HG03095 (cell line): Measurements from ENCODE around the gene RAPGEF6.
"Not testable (repeated sequence)": the region's sequence is repeated elsewhere in the genome, so short reads cannot be mapped to it uniquely, and the experiment has no call there.

Experiments
- ATAC-seq: cut with Tn5 transposase; IDR thresholded peaks from one replicate; pipeline ENCODE4 v1.9.1; 2021; ENCODE audit warnings: moderate library complexity; ENCODE audit not compliant: unreplicated experiment

Gene RAPGEF6

DNA sequence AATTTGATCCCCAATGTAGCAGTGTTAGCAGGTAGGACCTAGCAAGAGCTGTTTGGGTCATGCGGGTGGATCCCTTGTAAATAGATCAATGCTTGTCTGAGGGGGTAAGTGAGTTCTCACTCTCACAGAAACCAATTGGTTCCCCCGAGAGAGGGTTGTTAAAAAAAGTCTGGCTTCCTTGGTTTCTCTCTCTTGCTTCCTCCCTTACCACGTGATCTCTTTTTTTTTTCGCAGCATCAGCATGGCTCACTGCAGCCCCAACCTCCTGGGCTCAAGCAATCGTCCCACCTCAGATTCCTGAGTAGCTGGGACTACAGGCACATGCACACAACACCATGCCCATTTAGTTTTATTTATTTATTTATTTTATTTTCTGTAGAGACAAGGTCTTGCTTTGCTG is 26.4 kb downstream of the RAPGEF6 start:
- ATAC-seq = no peak

DNA sequence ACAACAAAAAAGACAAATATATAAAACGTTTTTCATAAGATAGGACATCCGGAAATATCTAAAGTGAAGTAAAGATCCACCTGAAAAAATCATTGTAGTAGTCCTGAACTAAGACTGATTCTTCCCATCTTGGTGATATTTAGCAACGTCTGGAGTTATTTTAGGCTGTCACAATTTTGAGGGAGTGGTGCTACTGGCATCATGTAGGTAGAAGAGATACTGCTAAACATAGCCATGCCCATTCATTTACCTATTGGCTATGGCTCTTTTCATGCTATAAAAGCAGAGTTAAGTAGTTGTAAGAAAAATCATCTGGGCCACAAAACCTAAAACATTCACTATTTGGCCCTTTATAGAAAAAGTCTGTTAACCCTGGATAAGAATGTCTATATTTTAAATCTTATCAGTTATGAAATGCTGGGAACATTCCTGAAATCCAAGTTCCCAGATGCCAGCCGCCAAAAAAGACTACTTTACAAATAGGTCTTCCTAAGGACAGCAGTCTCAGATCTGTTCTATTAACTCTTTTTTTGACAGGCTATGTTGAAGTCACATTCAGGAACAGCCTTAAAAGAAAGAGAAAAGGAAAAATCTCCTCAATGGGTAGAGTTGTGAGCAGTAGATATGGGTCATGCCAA is 27.0 kb downstream of the RAPGEF6 start:
- no peak for ATAC-seq

DNA sequence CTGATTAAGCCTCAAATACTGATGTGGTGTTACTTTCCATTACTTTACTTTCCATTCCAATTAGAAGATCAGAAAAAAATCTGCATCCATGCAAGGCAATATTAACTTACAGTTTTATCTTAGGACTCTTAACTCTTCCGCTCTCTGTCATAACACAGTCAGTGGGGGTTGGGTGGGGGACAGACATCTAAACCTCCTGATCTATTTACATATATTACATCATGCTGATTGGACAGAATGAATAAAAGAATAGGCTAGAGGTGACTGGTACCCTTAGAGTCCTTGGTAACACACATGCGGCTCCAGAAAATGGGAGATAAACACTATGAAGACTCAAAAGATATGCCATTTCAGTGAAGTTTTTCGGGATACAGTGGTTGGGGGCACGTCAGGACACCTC is 27.6 kb downstream of the RAPGEF6 start:
- ATAC-seq = no peak

DNA sequence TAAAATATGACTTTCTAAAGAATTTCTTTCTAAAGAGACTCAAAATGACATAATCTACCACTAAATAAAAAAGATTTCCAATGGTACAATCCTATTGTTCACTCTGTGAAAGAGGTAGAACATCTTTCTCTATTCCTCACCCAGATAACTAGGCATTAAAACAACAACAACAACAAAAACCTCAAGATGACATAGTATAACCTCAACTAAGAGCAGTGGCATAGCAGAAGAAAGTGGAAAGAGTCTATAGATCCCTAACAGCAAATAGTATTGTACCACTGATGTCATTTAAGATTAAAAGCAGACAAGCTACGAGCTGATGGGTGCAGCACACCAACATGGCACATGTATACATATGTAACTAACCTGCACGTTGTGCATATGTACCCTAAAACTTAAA is 29.9 kb downstream of the RAPGEF6 start:
- ATAC-seq = no peak

DNA sequence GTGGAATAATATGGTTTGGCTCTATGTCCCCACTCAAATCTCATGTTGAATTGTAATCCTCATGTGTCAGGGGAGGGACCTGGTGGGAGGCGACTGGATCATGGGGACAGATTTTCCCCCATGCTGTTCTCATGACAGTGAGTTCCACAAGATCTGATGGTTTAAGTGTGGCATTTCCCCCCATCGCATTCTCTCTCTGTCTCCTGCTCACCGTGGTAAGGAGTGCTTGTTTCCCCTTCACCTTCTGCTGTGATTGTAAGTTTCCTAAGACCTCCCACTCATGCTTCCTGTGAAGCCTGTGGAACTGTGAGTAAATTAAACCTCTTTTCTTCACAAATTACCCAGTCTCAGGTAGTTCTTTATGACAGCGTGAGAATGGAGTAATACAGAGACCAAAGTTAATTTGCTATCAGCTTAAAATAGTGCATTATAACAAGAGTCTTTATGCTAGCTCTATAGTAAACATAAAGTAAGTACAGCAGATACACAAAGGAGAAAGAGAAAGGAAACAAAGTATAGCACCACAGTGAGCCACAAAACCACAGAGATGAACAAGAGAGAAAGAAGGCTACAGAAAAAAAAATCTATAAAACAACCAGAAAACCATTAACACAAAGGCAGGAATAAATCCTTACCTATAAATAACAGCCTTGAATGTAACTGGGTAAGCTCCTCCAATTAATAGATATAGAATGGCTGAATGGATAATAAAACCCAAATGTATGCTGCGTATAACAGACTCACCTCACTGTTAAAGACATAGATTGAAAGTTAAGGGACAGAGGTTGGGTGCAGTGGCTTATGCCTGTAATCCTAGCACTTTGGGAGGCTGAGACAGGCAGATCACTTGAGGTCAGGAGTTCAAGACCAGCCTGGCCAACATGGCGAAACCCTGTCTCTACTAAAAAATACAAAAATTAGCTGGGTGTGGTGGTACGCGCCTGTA is 39.7 kb downstream of the RAPGEF6 start:
- no peak for ATAC-seq

GRCh38 chr5:131593921-131594320 is 41.1 kb downstream of the RAPGEF6 start:
- no peak for ATAC-seq

DNA sequence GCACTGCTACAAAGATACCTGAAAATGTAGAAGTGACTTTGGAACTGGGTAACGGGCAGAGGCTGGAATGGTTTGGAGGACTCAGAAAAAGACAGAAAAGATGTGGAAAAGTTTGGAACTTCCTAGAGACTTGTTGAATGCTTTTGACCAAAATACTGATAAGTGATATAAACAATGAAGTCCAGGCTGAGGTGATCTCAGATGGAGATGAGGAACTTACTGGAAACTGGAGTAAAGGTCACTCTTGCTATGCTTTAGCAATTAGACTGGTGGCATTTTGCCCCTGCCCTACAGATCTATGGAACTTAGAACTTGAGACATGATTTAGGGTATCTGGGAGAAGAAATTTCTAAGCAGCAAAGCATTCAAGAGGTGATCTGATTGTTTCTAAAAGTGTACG is 41.6 kb downstream of the RAPGEF6 start:
- ATAC-seq = not testable (repeated sequence)

- no peak for ATAC-seq
These were observed 45.3 kb downstream of the RAPGEF6 start for GRCh38 chr5:131589510-131590348.

GRCh38 chr5:131587541-131587940 is 47.5 kb downstream of the RAPGEF6 start:
- ATAC-seq = no peak

DNA sequence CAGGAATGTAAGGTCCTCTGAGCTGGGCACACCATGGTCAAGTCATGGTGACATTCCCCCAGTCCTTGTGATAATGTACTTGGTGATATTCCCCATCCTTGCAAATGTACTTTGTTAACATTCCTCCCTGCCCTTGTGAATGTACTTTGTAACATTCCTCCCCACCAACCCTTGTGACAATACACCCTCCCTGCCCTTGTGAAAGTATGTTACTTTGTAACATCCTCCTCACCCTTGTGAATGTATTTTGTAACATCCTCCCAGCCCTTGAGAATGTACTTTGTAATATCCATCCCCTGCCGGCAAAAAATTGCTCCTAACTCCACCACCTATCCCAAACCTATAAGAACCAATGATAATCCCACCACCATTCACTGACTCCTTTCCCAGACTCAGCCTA is 53.3 kb downstream of the RAPGEF6 start:
- ATAC-seq = no peak

- no peak for ATAC-seq
These were observed 54.9 kb downstream of the RAPGEF6 start for GRCh38 chr5:131579917-131580671.

DNA sequence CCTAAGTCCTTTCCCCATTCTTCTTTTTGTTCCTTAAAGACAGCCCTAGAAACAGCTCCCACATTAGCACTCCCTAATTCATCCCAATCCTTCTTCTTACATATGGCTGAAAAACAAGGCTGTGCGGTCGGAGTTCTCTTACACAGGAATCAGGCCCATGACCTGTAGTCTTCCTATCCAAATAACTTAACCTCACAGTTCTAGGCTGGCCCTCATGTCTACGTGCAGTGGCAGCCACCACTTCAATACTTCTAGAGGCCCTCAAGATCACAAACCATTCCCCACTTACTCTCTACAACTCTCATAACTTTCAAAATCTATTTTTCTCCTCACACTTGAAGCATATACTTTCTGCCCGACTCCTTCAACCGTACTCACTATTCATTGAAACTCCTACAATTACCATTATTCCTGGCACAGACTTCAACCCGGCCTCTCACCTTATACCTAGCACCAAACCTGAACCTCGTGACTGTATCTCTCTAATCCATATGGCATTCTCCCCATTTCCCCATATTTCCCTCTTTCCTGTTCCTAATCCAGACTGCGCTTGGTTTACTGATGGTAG is 59.3 kb downstream of the RAPGEF6 start:
- ATAC-seq = no peak

- no peak for ATAC-seq
These were observed 63.3 kb downstream of the RAPGEF6 start for GRCh38 chr5:131571669-131572168.

DNA sequence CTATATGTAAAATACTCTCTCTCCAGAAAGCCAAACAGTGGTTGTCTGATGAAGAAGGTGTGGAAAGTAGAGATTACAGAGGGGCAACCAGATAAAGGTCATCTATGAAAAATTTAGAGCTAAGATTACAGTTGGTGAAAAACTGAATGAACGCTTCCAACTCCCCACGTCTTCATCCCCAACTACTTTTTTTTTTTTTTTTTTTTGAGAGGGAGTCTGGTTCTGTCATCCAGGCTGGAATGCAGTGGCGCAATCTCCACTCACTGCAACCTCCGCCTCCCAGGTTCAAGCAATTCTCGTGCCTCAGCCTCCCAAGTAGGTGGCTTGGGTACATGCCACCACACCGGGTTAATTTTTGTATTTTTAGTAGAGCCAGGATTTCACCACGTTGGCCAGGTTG is 64.3 kb downstream of the RAPGEF6 start:
- no peak for ATAC-seq

GRCh38 chr5:131564229-131564652 is 70.8 kb downstream of the RAPGEF6 start:
- ATAC-seq = no peak

GRCh38 chr5:131563434-131564228 is 71.4 kb downstream of the RAPGEF6 start:
- ATAC-seq = no peak

- no peak for ATAC-seq
These were observed 84.4 kb downstream of the RAPGEF6 start for GRCh38 chr5:131550606-131551005.

- ATAC-seq = no peak
These were observed 86.9 kb downstream of the RAPGEF6 start for GRCh38 chr5:131548176-131548575.

DNA sequence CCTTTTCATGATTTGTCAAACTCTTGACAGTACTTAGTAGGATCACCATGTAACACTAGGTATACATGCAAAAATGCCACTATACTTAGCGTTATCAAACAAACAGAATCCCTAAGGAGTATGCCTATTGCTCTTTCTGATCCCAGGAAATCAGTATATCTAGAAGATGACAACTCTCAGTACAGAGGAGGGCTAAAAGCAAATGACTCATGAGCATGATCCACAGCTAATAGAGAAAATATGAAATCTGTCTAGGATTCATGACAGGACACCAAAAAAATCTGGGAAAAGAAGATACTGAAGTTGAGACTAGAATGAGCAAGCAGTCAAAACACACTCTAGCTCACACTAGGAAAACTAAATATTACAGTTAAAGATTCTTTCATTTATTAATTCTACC is 89.2 kb downstream of the RAPGEF6 start:
- no peak for ATAC-seq
